Measurements from ENCODE around the gene MFAP2.
A peak's percentile ranks its signal among the peaks of the same experiment; 100 is the strongest.

Gene MFAP2

GRCh38 chr1:16971341-16972188, 8.9 kb downstream of the MFAP2 start (continued):
- TF ChIP-seq ZFP69B (tag by site-specific recombination; IDR thresholded peaks at IDR 0.05) (peak; percentile 48; the same call in 1 of the 2 replicates), ZNF398 (tag by site-specific recombination; IDR thresholded peaks at IDR 0.05) (no peak), ZEB2 (tag by site-specific recombination; IDR thresholded peaks at IDR 0.05) (no peak), TCF7L2 (IDR thresholded peaks at IDR 0.05; ENCODE audit: borderline replicate concordance, low read depth, low read length) (no peak), ZNF600 (tag by site-specific recombination; IDR thresholded peaks at IDR 0.05) (peak; percentile 77), ZNF548 (tag by site-specific recombination; IDR thresholded peaks at IDR 0.05) (no peak), ZNF19 (tag by site-specific recombination; IDR thresholded peaks at IDR 0.05; ENCODE audit: low read depth) (no peak), ZNF596 (tag by site-specific recombination; IDR thresholded peaks at IDR 0.05) (no peak), ZNF362 (tag by site-specific recombination; IDR thresholded peaks at IDR 0.05) (no peak), ZNF585B (tag by site-specific recombination; IDR thresholded peaks at IDR 0.05) (no peak)

DNA sequence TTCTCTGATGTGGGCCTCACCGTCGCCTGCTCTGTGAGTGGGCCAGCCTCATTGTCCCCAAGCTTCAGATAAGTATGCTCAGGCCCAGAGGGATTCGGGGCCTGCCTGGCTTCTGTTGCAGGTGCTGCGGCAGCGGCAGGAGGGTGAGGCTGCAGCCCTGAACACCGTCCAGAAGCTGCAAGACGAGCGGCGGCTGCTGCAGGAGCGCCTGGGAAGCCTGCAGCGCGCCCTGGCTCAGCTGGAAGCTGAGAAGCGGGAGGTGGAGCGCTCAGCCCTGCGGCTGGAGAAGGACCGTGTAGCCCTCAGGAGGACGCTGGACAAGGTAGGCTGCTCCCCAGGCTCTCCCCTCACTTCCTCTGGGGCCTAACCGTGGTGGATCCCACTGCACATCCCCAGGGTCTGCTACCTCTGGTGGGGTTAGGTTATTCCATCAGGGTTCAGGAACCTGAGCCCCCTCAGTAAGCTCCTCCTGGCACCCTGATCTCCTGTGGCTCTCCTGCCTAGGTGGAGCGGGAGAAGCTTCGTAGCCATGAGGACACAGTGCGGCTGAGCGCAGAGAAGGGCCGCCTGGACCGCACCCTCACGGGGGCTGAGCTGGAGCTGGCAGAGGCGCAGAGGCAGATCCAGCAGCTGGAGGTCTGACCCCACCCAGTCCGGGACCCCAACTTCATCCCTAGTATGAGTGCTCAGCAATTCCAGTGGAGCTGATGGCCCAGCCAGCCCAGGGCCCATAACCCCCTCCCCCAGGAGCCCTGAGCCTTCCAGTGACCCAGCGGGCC, 10.1 kb downstream of the MFAP2 start:
- ChIA-PET CTCF (interaction anchor here (1.0 kb wide), 1 partner anchor 10 kb away, joined by 6 read pairs; no protein-coding TSS in a partner anchor), POLR2A (interaction anchor here (0.5 to 1.1 kb wide), 3 partner anchors 10 to 77 kb away, joined by 3 read pairs; no protein-coding TSS in a partner anchor)
- no peak overlapping the region for H3K4me3 ChIP-seq (ENCODE audit: low read depth, low read length)
- H3K9me3 ChIP-seq (ENCODE audit: control insufficient read depth, insufficient read depth, low read depth, low read length), result no peaks in the 10 kb centered on the region
- no peak overlapping the region for H3K27ac ChIP-seq (ENCODE audit: extremely low read depth, low read depth, low read length)
- H3K36me3 ChIP-seq (ENCODE audit: control insufficient read depth in 2 of 2, insufficient read depth in 1 of 2, low read length in 2 of 2), result peaks cover 0 to 70% of the 10 kb centered on the region in 2 experiments; a peak in 2 of 3 replicates
- 0 out of 2 replicates have a peak, but pooled peaks have one; percentile 23 for TF ChIP-seq ZNF10 (tag by site-specific recombination; IDR thresholded peaks at IDR 0.05)
- peak; percentile 82 for TF ChIP-seq ZBTB44 (tag by site-specific recombination; IDR thresholded peaks at IDR 0.05)
- no peak for TF ChIP-seq OSR2 (tag by site-specific recombination; IDR thresholded peaks at IDR 0.05)
- H3K4me1 ChIP-seq (ENCODE audit: control insufficient read depth, insufficient read depth, low read length), result peaks cover 8% of the 10 kb centered on the region; the same call in 1 of the 2 replicates

DNA sequence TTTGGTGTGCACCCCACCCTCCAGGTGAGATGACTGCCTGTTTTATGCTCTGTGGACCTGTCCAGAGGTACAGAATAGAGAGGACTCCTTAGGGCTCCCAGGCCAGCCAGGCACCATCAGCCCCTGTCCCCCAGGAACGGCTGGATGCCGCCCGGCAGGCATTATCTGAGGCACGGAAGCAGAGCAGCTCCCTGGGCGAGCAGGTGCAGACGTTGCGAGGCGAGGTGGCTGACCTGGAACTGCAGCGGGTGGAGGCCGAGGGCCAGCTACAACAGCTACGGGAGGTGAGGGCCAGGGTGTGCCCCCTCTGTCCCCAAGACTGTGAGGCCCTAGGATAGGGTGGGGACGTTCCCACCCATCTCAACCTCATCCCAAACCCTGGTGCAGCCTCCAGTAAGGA, 10.8 kb downstream of the MFAP2 start:
- H3K4me1 ChIP-seq (ENCODE audit: control insufficient read depth, insufficient read depth, low read length), result peaks cover 8% of the 10 kb centered on the region; the same call in 1 of the 2 replicates
- H3K36me3 ChIP-seq (ENCODE audit: control insufficient read depth in 2 of 2, insufficient read depth in 1 of 2, low read length in 2 of 2), result peaks cover 2 to 75% of the 10 kb centered on the region in 2 experiments; a peak in 2 of 3 replicates
- no peak overlapping the region for H3K27ac ChIP-seq (ENCODE audit: extremely low read depth, low read depth, low read length)
- TF ChIP-seq ZNF266 (tag by site-specific recombination; IDR thresholded peaks at IDR 0.05; ENCODE audit: low read depth) (no peak), ZBTB1 (tag by site-specific recombination; IDR thresholded peaks at IDR 0.05) (no peak), ZNF223 (tag by site-specific recombination; IDR thresholded peaks at IDR 0.05) (no peak), SETDB1 (IDR thresholded peaks at IDR 0.05; ENCODE audit: insufficient read length, low read length) (no peak), KLF9 (tag by site-specific recombination; IDR thresholded peaks at IDR 0.05; ENCODE audit: low read depth) (no peak), ZNF202 (tag by site-specific recombination; IDR thresholded peaks at IDR 0.05; ENCODE audit: borderline replicate concordance) (no peak), ZSCAN16 (tag by site-specific recombination; IDR thresholded peaks at IDR 0.05) (no peak), ZEB2 (tag by site-specific recombination; IDR thresholded peaks at IDR 0.05) (no peak), ZNF530 (tag by site-specific recombination; IDR thresholded peaks at IDR 0.05; ENCODE audit: low read depth) (no peak), ZNF544 (tag by site-specific recombination; IDR thresholded peaks at IDR 0.05) (no peak), ZNF596 (tag by site-specific recombination; IDR thresholded peaks at IDR 0.05) (no peak), ZBTB7A (tag by site-specific recombination; IDR thresholded peaks at IDR 0.05; ENCODE audit: low read depth) (no peak)
- ChIA-PET CTCF (interaction anchor here (1.2 kb wide), 1 partner anchor 10 kb away, joined by 3 read pairs; no protein-coding TSS in a partner anchor), POLR2A (interaction anchor here (1.0 to 1.1 kb wide), 2 partner anchors 9 to 18 kb away, joined by 3 read pairs; no protein-coding TSS in a partner anchor)
- no peaks in the 10 kb centered on the region for H3K9me3 ChIP-seq (ENCODE audit: control insufficient read depth, insufficient read depth, low read depth, low read length)
- H3K4me3 ChIP-seq (ENCODE audit: low read depth, low read length), result no peak overlapping the region

Measured in HEK293 (cell line).